ENCODE results near the gene PVALB. TPM values are rescaled to one million over a fixed set of nuclear protein-coding genes. Genes with fewer than 3 reads are reported as not detected.

Gene PVALB
- total and polyA plus RNA-seq, 2 donors (not counting 1 experiment from before 2014, with no cell fraction given): not detected

DNA sequence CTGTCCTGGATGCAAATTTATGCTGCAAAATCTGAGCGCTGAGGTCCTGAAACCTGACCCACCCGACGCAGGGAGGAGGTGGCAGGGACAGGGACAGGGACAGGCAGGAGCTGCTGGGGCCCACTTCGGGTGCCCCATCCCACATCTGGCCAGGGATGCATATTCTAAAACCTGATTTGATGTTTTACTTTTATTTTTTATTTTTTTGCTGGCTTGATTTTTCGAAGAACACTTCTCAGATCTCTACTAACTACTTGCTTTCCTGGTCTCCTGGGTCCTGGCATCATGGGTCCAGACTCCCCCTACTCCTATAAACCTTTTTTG, 652 bp upstream of the PVALB start:
- Histone ChIP-seq H3K4me3 (ENCODE audit: control extremely low read depth in 1 of 5, extremely low read depth in 1 of 5, insufficient read depth in 1 of 5, low read depth in 2 of 5, low read length in 4 of 5) (no peak overlapping the region), H3K79me2 (ENCODE audit: control insufficient read depth, insufficient read depth, low read length) (no peaks in the 10 kb centered on the region), H3K9ac (ENCODE audit: low read length) (no peak overlapping the region), H3K27me3 (replicated peaks in 1 of 4; ENCODE audit: control extremely low read depth in 1 of 4, control insufficient read depth in 3 of 4, insufficient read depth in 4 of 4, low read length in 3 of 4) (peaks cover 0 to 57% (median 23%) of the 10 kb centered on the region in 4 experiments), H3K4me2 (replicated peaks; ENCODE audit: low read depth, low read length, poor library complexity, severe bottlenecking) (no peak overlapping the region), H3K4me1 (ENCODE audit: control insufficient read depth in 2 of 2, insufficient read depth in 2 of 2, low read length in 2 of 2) (peaks cover 2 to 14% of the 10 kb centered on the region in 2 donors), H3K9me3 (ENCODE audit: control extremely low read depth in 1 of 3, control insufficient read depth in 2 of 3, insufficient read depth in 1 of 3, low read length in 2 of 3) (no peaks in the 10 kb centered on the region), H4K20me1 (ENCODE audit: control insufficient read depth, insufficient read depth, low read length, poor library complexity, severe bottlenecking) (no peaks in the 10 kb centered on the region), H3K36me3 (replicated peaks in 1 of 2; ENCODE audit: control extremely low read depth in 1 of 2, control insufficient read depth in 1 of 2, extremely low read depth in 1 of 2, insufficient read depth in 2 of 2, low read length in 1 of 2) (no peaks in the 10 kb centered on the region), H3K27ac (ENCODE audit: low read length in 2 of 2) (no peak overlapping the region), H2AFZ (ENCODE audit: insufficient read depth, low read depth, low read length, poor library complexity, severe bottlenecking) (no peak overlapping the region)
- WGBS (ENCODE audit: insufficient coverage): 61% methylated on average over 4 of the region's 5 CpGs
- DNase-seq (no peak), ATAC-seq (ENCODE audit: low read depth) (no peak)
- ChIA-PET POLR2A (no interaction called here), CTCF (no interaction called here)
- Mint-ChIP-seq H3K9me3 (ENCODE audit: insufficient read depth) (no peaks in the 10 kb centered on the region), H3K4me3 (no peak overlapping the region), H3K27ac (no peak overlapping the region), H3K4me1 (peaks cover 3% of the 10 kb centered on the region), H3K27me3 (peaks cover 77% of the 10 kb centered on the region)
- intact Hi-C loops (cut with micrococcal nuclease): no loop called here
- no peak for TF ChIP-seq EZH2 (IDR thresholded peaks at IDR 0.05; ENCODE audit: borderline replicate concordance, insufficient read depth, low read depth, low read length, poor library complexity, severe bottlenecking)
- no peak for TF ChIP-seq CTCF (IDR thresholded peaks at IDR 0.05)

- ATAC-seq (ENCODE audit: low read depth) (no peak), DNase-seq (no peak)
- Histone ChIP-seq H3K79me2 (ENCODE audit: control insufficient read depth, insufficient read depth, low read length) (no peaks in the 10 kb centered on the region), H3K9ac (ENCODE audit: low read length) (no peak overlapping the region), H3K4me1 (ENCODE audit: control insufficient read depth in 2 of 2, insufficient read depth in 2 of 2, low read length in 2 of 2) (peaks cover 2 to 14% of the 10 kb centered on the region in 2 donors), H3K4me2 (replicated peaks; ENCODE audit: low read depth, low read length, poor library complexity, severe bottlenecking) (no peak overlapping the region), H3K27ac (ENCODE audit: low read length in 2 of 2) (no peak overlapping the region), H3K4me3 (ENCODE audit: control extremely low read depth in 1 of 5, extremely low read depth in 1 of 5, insufficient read depth in 1 of 5, low read depth in 2 of 5, low read length in 4 of 5) (no peak overlapping the region), H4K20me1 (ENCODE audit: control insufficient read depth, insufficient read depth, low read length, poor library complexity, severe bottlenecking) (no peaks in the 10 kb centered on the region), H3K27me3 (replicated peaks in 1 of 4; ENCODE audit: control extremely low read depth in 1 of 4, control insufficient read depth in 3 of 4, insufficient read depth in 4 of 4, low read length in 3 of 4) (peaks cover 0 to 54% (median 23%) of the 10 kb centered on the region in 4 experiments), H2AFZ (ENCODE audit: insufficient read depth, low read depth, low read length, poor library complexity, severe bottlenecking) (no peak overlapping the region), H3K36me3 (replicated peaks in 1 of 2; ENCODE audit: control extremely low read depth in 1 of 2, control insufficient read depth in 1 of 2, extremely low read depth in 1 of 2, insufficient read depth in 2 of 2, low read length in 1 of 2) (no peaks in the 10 kb centered on the region), H3K9me3 (ENCODE audit: control extremely low read depth in 1 of 3, control insufficient read depth in 2 of 3, insufficient read depth in 1 of 3, low read length in 2 of 3) (no peaks in the 10 kb centered on the region)
- no peaks in the 10 kb centered on the region for H3K9me3 Mint-ChIP-seq (ENCODE audit: insufficient read depth)
- CTCF ChIA-PET: no interaction called here
- TF ChIP-seq CTCF (IDR thresholded peaks at IDR 0.05): no peak
- TF ChIP-seq EZH2 (IDR thresholded peaks at IDR 0.05; ENCODE audit: borderline replicate concordance, insufficient read depth, low read depth, low read length, poor library complexity, severe bottlenecking): no peak
- H3K4me3 Mint-ChIP-seq: no peak overlapping the region
- peaks cover 84% of the 10 kb centered on the region for H3K27me3 Mint-ChIP-seq
- intact Hi-C loops (cut with micrococcal nuclease): no loop called here
- peaks cover 3% of the 10 kb centered on the region for H3K4me1 Mint-ChIP-seq
- POLR2A ChIA-PET: no interaction called here
- WGBS (ENCODE audit: insufficient coverage): 6% methylated on average over 12 of the region's 12 CpGs
- no peak overlapping the region for H3K27ac Mint-ChIP-seq
These were observed 548 bp downstream of the PVALB start for GRCh38 chr22:36816339-36816635.
